ENCODE measurements around the gene KCNF1. TPM values are rescaled to one million over a fixed set of nuclear protein-coding genes. Genes with fewer than 3 reads are reported as not detected.
A peak's percentile ranks its signal among the peaks of the same experiment; 100 is the strongest.

KCNF1 gene
- total and polyA plus RNA-seq, 2 experiments from 2014 or later, result 0.10 to 0.97 TPM

- DNase-seq, result peak; percentile 77
- Histone ChIP-seq H3K9ac (no peak overlapping the region), H3K27me3 (replicated peaks; ENCODE audit: insufficient read depth) (no peaks in the 10 kb centered on the region), H3F3A (ENCODE audit: insufficient read depth) (peaks cover 13% of the 10 kb centered on the region), H3K9me2 (ENCODE audit: insufficient read depth) (no peaks in the 10 kb centered on the region), H3K4me2 (ENCODE audit: unreplicated experiment) (no peak overlapping the region), H3K27ac (no peak overlapping the region), H3K79me2 (ENCODE audit: insufficient read depth) (no peaks in the 10 kb centered on the region), H3K9me3 (ENCODE audit: low read depth) (no peaks in the 10 kb centered on the region), H3K36me3 (ENCODE audit: low read depth) (no peaks in the 10 kb centered on the region), H3K4me1 (ENCODE audit: insufficient read depth) (peaks cover 45% of the 10 kb centered on the region), H2AFZ (no peak overlapping the region), H3K4me3 (no peak overlapping the region), H4K20me1 (ENCODE audit: insufficient read depth) (no peaks in the 10 kb centered on the region)
- in situ Hi-C loops (cut with MboI), result no loop called here
- 66 to 69% methylated on average over 11 of the region's 11 CpGs for WGBS, 2 experiments (ENCODE audit: low coverage in 1 of 2, low lambda C conversion rate in 2 of 2, missing lambda C conversion rate in 2 of 2)
- TF ChIP-seq EZH2phosphoT487 (IDR thresholded peaks at IDR 0.05; ENCODE audit: insufficient read depth, low read depth) (no peak), EZH2 (IDR thresholded peaks at IDR 0.05; ENCODE audit: insufficient read depth, poor library complexity, severe bottlenecking) (no peak)
These were observed 22.0 kb downstream of the KCNF1 start for GRCh38 chr2:10933700-10934225.

DNA sequence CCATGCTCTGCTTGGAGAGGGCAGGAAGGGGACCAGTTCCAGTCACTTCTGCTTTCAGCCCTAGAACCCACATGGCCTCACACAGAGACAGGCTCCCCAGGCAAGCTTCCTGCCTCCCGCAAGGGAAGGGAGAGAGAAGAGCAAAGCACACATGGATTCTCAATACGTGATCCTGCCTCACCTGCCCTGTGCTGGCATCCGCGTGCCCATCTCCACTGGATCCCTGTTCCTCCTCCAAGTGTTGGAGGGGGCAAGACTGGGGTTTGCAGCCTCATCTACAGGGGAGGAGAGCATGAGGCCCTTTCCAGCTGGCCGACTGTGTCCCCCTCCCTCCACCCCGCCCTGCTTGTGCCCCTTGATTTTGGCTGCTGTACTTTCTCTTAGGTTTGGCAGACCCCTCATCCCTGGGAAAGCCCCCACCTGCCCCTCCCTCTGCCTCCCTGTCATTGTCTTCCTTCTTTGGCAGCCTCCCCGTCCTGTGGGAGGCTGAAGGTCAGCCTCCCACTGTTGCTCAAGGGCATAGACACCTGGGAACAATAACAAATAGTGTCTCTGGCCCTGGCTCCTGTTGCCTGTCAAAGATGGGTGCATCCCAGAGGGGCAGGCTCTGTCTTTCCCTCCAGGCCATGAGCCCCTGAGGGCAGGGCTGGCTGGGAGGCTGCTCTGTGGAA is 22.7 kb downstream of the KCNF1 start:
- H3F3A ChIP-seq (ENCODE audit: insufficient read depth), result peaks cover 13% of the 10 kb centered on the region
- H2AFZ ChIP-seq, result no peak overlapping the region
- no peak overlapping the region for H3K9ac ChIP-seq
- TF ChIP-seq EZH2 (IDR thresholded peaks at IDR 0.05; ENCODE audit: insufficient read depth, poor library complexity, severe bottlenecking) (no peak), EZH2phosphoT487 (IDR thresholded peaks at IDR 0.05; ENCODE audit: insufficient read depth, low read depth) (no peak)
- in situ Hi-C loops (cut with MboI), result no loop called here
- H3K9me2 ChIP-seq (ENCODE audit: insufficient read depth), result no peaks in the 10 kb centered on the region
- no peak overlapping the region for H3K4me3 ChIP-seq
- H4K20me1 ChIP-seq (ENCODE audit: insufficient read depth), result no peaks in the 10 kb centered on the region
- H3K4me2 ChIP-seq (ENCODE audit: unreplicated experiment), result no peak overlapping the region
- peaks cover 45% of the 10 kb centered on the region for H3K4me1 ChIP-seq (ENCODE audit: insufficient read depth)
- H3K79me2 ChIP-seq (ENCODE audit: insufficient read depth), result no peaks in the 10 kb centered on the region
- no peak overlapping the region for H3K27ac ChIP-seq
- H3K36me3 ChIP-seq (ENCODE audit: low read depth), result no peaks in the 10 kb centered on the region
- 79 to 93% methylated on average over 5 to 7 of the region's 7 CpGs for WGBS, 2 experiments (ENCODE audit: low coverage in 1 of 2, low lambda C conversion rate in 2 of 2, missing lambda C conversion rate in 2 of 2)
- no peaks in the 10 kb centered on the region for H3K27me3 ChIP-seq (replicated peaks; ENCODE audit: insufficient read depth)
- H3K9me3 ChIP-seq (ENCODE audit: low read depth), result no peaks in the 10 kb centered on the region
- DNase-seq, result no peak

GRCh38 chr2:10934979-10935350 is 23.2 kb downstream of the KCNF1 start:
- DNase-seq, result no peak
- WGBS, 2 experiments (ENCODE audit: low coverage in 1 of 2, low lambda C conversion rate in 2 of 2, missing lambda C conversion rate in 2 of 2), result 60 to 63% methylated on average over 15 of the region's 15 CpGs
- Histone ChIP-seq H3K9ac (no peak overlapping the region), H3K36me3 (ENCODE audit: low read depth) (no peaks in the 10 kb centered on the region), H3F3A (ENCODE audit: insufficient read depth) (peaks cover 13% of the 10 kb centered on the region), H3K27ac (no peak overlapping the region), H3K4me2 (ENCODE audit: unreplicated experiment) (no peak overlapping the region), H3K79me2 (ENCODE audit: insufficient read depth) (no peaks in the 10 kb centered on the region), H3K4me1 (ENCODE audit: insufficient read depth) (peaks cover 45% of the 10 kb centered on the region), H3K27me3 (replicated peaks; ENCODE audit: insufficient read depth) (no peaks in the 10 kb centered on the region), H2AFZ (no peak overlapping the region), H3K9me2 (ENCODE audit: insufficient read depth) (no peaks in the 10 kb centered on the region), H3K9me3 (ENCODE audit: low read depth) (no peaks in the 10 kb centered on the region), H3K4me3 (no peak overlapping the region), H4K20me1 (ENCODE audit: insufficient read depth) (no peaks in the 10 kb centered on the region)
- in situ Hi-C loops (cut with MboI), result no loop called here
- TF ChIP-seq EZH2 (IDR thresholded peaks at IDR 0.05; ENCODE audit: insufficient read depth, poor library complexity, severe bottlenecking) (no peak), EZH2phosphoT487 (IDR thresholded peaks at IDR 0.05; ENCODE audit: insufficient read depth, low read depth) (no peak)

DNA sequence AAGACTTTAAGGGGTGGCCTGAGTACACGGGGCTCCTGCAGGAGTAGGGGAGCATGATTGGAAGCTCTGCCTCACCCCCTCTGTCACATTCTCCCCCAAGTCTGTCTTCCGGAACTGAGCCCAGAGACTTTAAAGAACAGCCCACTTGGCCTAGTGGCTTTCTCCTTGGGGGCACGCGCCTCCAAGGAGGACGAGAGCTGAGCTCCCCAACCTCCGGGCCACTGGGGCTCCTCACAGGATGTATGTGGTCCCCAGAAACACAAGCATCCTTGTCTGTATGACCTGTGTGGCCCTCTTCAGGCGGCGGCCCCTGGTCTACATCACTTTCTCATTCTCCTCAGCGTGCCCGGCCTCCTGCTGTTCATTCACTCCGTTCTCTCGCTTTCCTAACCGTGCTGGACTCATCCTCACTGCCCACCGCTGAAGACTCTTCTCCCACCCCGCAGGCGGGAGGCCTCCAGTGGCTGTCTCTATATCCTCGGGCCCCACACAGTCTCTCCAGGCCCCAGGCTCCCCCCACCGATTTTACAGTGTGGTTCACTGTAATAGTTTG is 23.7 kb downstream of the KCNF1 start:
- H3K79me2 ChIP-seq (ENCODE audit: insufficient read depth), result no peaks in the 10 kb centered on the region
- no peak overlapping the region for H3K4me3 ChIP-seq
- peak overlapping the region; percentile 68 for H3K27ac ChIP-seq
- no peaks in the 10 kb centered on the region for H4K20me1 ChIP-seq (ENCODE audit: insufficient read depth)
- DNase-seq, result no peak
- peak overlapping the region; percentile 31 for H3K4me2 ChIP-seq (ENCODE audit: unreplicated experiment)
- H3K9me3 ChIP-seq (ENCODE audit: low read depth), result no peaks in the 10 kb centered on the region
- TF ChIP-seq EZH2phosphoT487 (IDR thresholded peaks at IDR 0.05; ENCODE audit: insufficient read depth, low read depth) (no peak), EZH2 (IDR thresholded peaks at IDR 0.05; ENCODE audit: insufficient read depth, poor library complexity, severe bottlenecking) (no peak)
- H3K9me2 ChIP-seq (ENCODE audit: insufficient read depth), result no peaks in the 10 kb centered on the region
- no peak overlapping the region for H2AFZ ChIP-seq
- WGBS, 2 experiments (ENCODE audit: low coverage in 1 of 2, low lambda C conversion rate in 2 of 2, missing lambda C conversion rate in 2 of 2), result 85 to 88% methylated on average over 17 to 18 of the region's 18 CpGs
- H3K9ac ChIP-seq, result peak overlapping the region; percentile 24
- no peaks in the 10 kb centered on the region for H3K27me3 ChIP-seq (replicated peaks; ENCODE audit: insufficient read depth)
- H3K4me1 ChIP-seq (ENCODE audit: insufficient read depth), result peaks cover 45% of the 10 kb centered on the region
- no peaks in the 10 kb centered on the region for H3K36me3 ChIP-seq (ENCODE audit: low read depth)
- in situ Hi-C loops (cut with MboI), result no loop called here
- peaks cover 13% of the 10 kb centered on the region for H3F3A ChIP-seq (ENCODE audit: insufficient read depth)

Data from GM23248 (cell line).